Testis (tissue), 2 donors: ENCODE data around the gene KLK3.

ENCODE experiments used
- POLR2A ChIP-seq: fragments of 450-650 bp; IDR thresholded peaks from one replicate; pipeline ENCODE4 v1.6.1; 2017; ENCODE audit warnings: antibody characterized with exemption, mild to moderate bottlenecking, moderate library complexity
- TF ChIP-seq, protein P1 (sequence below), 3 experiments: fragments of 450-650 bp in 2 of 3; fragments of 200-600 bp in 1 of 3; sonication (generic) in 1 of 3; IDR thresholded peaks; one replicate each; pipeline ENCODE4 v1.5.1; 2016 to 2019; ENCODE audit warnings: antibody characterized with exemption in 3 of 3, mild to moderate bottlenecking in 2 of 3, moderate library complexity in 1 of 3

DNA sequence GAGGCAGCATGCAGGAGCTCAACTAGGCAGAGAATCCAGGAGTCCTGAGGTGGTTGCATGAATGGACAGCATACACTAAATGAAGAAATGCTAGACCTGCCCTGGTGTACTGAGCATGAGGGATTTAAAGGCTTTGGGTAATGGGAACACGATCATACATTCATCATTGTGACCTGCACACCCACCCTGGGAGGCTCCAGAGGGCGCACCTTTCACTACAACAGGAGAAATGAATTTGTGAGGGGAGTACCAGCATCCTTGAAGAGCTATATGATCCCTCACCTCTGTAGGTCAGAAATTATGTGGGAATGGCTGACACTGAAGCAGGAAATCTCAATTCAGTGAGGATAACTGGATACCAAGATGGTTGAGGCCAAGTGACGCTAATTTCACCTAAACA, 27.5 kb downstream of the KLK3 start:
- TF ChIP-seq POLR2A = no peak
- TF ChIP-seq, protein P1, sequence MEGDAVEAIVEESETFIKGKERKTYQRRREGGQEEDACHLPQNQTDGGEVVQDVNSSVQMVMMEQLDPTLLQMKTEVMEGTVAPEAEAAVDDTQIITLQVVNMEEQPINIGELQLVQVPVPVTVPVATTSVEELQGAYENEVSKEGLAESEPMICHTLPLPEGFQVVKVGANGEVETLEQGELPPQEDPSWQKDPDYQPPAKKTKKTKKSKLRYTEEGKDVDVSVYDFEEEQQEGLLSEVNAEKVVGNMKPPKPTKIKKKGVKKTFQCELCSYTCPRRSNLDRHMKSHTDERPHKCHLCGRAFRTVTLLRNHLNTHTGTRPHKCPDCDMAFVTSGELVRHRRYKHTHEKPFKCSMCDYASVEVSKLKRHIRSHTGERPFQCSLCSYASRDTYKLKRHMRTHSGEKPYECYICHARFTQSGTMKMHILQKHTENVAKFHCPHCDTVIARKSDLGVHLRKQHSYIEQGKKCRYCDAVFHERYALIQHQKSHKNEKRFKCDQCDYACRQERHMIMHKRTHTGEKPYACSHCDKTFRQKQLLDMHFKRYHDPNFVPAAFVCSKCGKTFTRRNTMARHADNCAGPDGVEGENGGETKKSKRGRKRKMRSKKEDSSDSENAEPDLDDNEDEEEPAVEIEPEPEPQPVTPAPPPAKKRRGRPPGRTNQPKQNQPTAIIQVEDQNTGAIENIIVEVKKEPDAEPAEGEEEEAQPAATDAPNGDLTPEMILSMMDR (IDR thresholded peaks at IDR 0.05) = no peak
